ENCODE measurements around the gene ZC3H7A. TPM values are rescaled to one million over a fixed set of nuclear protein-coding genes. Genes with fewer than 3 reads are reported as not detected.

ZC3H7A gene
- total and polyA plus RNA-seq, 9 of the 15 experiments (the other 6 are each of a cell fraction or from before 2014, with no cell fraction given): 19.8 to 49.1 (median 28.2) TPM

DNA sequence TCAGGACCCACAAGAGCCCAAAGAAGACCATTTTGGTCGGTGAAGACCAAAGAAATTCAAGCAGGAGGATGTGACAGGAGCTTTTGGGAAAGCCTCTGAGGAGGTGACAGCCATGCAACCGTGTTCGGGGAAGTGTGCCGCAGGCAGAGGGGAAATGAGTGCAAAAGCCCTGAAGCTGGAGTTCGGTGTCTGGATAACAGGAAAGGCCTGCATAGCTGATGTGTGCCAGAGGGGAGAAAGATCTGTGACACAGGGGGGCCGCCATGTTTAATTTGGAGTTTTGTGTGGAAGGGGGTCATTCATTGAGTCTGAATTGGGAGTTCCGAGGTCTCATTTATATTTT, 870 bp upstream of the ZC3H7A start (continued):
- TF ChIP-seq, protein P1, sequence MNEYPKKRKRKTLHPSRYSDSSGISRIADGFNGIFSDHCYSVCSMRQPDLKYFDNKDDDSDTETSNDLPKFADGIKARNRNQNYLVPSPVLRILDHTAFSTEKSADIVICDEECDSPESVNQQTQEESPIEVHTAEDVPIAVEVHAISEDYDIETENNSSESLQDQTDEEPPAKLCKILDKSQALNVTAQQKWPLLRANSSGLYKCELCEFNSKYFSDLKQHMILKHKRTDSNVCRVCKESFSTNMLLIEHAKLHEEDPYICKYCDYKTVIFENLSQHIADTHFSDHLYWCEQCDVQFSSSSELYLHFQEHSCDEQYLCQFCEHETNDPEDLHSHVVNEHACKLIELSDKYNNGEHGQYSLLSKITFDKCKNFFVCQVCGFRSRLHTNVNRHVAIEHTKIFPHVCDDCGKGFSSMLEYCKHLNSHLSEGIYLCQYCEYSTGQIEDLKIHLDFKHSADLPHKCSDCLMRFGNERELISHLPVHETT (CRISPR knock-in tag; conservative IDR thresholded peaks at IDR 0.05 in 1 of 2, IDR thresholded peaks at IDR 0.05 in 1 of 2): no peak
- TF ChIP-seq, protein P2, sequence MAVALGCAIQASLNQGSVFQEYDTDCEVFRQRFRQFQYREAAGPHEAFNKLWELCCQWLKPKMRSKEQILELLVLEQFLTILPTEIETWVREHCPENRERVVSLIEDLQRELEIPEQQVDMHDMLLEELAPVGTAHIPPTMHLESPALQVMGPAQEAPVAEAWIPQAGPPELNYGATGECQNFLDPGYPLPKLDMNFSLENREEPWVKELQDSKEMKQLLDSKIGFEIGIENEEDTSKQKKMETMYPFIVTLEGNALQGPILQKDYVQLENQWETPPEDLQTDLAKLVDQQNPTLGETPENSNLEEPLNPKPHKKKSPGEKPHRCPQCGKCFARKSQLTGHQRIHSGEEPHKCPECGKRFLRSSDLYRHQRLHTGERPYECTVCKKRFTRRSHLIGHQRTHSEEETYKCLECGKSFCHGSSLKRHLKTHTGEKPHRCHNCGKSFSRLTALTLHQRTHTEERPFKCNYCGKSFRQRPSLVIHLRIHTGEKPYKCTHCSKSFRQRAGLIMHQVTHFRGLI (CRISPR knock-in tag; IDR thresholded peaks at IDR 0.05): no peak
- TF ChIP-seq ZSCAN29 (IDR thresholded peaks at IDR 0.05) (no peak), CBX3 (IDR thresholded peaks at IDR 0.05; ENCODE audit: borderline replicate concordance in 1 of 2, low read length in 2 of 2) (no peak), SMAD4 (CRISPR knock-in tag; conservative IDR thresholded peaks at IDR 0.05) (no peak), SAP30 (IDR thresholded peaks at IDR 0.05; ENCODE audit: borderline replicate concordance, insufficient read depth, low read depth, low read length, poor library complexity, severe bottlenecking) (peak; percentile 4), TEAD4 (IDR thresholded peaks at IDR 0.05; ENCODE audit: low read length) (0 out of 2 replicates have a peak, but pooled peaks have one; percentile 1), TEAD4 (CRISPR knock-in tag; IDR thresholded peaks at IDR 0.05; ENCODE audit: borderline replicate concordance) (no peak), ZNF507 (tag; conservative IDR thresholded peaks at IDR 0.05) (no peak), GATAD2B (IDR thresholded peaks at IDR 0.05; ENCODE audit: borderline replicate concordance) (no peak), CHD1 (IDR thresholded peaks at IDR 0.05; ENCODE audit: low read length) (peak; percentile 44), ZNF274 (IDR thresholded peaks at IDR 0.05; ENCODE audit: borderline replicate concordance, low read depth, low read length) (no peak), YY1 (IDR thresholded peaks at IDR 0.05; ENCODE audit: borderline replicate concordance in 1 of 3, control insufficient read depth in 1 of 3, extremely low read depth in 1 of 3, insufficient read depth in 3 of 3, insufficient read length in 1 of 3, insufficient replicate concordance in 2 of 3, low read depth in 1 of 3, low read length in 2 of 3) (peak in 2 of 3 experiments; percentile 24 to 84)
- TF ChIP-seq, protein P3, sequence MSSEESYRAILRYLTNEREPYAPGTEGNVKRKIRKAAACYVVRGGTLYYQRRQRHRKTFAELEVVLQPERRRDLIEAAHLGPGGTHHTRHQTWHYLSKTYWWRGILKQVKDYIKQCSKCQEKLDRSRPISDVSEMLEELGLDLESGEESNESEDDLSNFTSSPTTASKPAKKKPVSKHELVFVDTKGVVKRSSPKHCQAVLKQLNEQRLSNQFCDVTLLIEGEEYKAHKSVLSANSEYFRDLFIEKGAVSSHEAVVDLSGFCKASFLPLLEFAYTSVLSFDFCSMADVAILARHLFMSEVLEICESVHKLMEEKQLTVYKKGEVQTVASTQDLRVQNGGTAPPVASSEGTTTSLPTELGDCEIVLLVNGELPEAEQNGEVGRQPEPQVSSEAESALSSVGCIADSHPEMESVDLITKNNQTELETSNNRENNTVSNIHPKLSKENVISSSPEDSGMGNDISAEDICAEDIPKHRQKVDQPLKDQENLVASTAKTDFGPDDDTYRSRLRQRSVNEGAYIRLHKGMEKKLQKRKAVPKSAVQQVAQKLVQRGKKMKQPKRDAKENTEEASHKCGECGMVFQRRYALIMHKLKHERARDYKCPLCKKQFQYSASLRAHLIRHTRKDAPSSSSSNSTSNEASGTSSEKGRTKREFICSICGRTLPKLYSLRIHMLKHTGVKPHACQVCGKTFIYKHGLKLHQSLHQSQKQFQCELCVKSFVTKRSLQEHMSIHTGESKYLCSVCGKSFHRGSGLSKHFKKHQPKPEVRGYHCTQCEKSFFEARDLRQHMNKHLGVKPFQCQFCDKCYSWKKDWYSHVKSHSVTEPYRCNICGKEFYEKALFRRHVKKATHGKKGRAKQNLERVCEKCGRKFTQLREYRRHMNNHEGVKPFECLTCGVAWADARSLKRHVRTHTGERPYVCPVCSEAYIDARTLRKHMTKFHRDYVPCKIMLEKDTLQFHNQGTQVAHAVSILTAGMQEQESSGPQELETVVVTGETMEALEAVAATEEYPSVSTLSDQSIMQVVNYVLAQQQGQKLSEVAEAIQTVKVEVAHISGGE (CRISPR knock-in tag; IDR thresholded peaks at IDR 0.05): no peak
